WERI-Rb-1 (cell line): ENCODE measurements around the gene TMEM87A.

ENCODE experiments used
- DNase-seq: peaks from one replicate; pipeline ENCODE4 v3.0.0-alpha.2; 2020
- H3K27ac ChIP-seq: fragments of 250-450 bp; sonication (Bioruptor Pico); 2 replicates; pipeline ENCODE4 v1.5.1; 2020; ENCODE audit warnings: mild to moderate bottlenecking, moderate library complexity
- H3K27me3 ChIP-seq: fragments of 250-450 bp; sonication (Bioruptor Pico); 2 replicates; pipeline ENCODE4 v1.5.1; 2021; ENCODE audit warnings: mild to moderate bottlenecking, low read depth, moderate library complexity; ENCODE audit not compliant: insufficient read depth, severe bottlenecking
- H3K36me3 ChIP-seq: fragments of 250-450 bp; sonication (Bioruptor Pico); 2 replicates; pipeline ENCODE4 v1.5.1; 2020; ENCODE audit warnings: mild to moderate bottlenecking, moderate library complexity
- H3K4me3 ChIP-seq: 2 replicates; pipeline ENCODE4 v1.5.1; 2011; ENCODE audit warnings: low read depth, mild to moderate bottlenecking, control low read depth, low read length
- H3K9me3 ChIP-seq: fragments of 250-450 bp; sonication (Bioruptor Pico); 2 replicates; pipeline ENCODE4 v1.5.1; 2021; ENCODE audit warnings: mild to moderate bottlenecking, moderate library complexity; ENCODE audit not compliant: severe bottlenecking
- TF ChIP-seq, protein P1 (sequence below): IDR thresholded peaks from 2 replicates; pipeline ENCODE4 v1.5.1; 2011; ENCODE audit warnings: low read depth, mild to moderate bottlenecking, control low read depth, inconsistent platforms, low read length

Gene TMEM87A

DNA sequence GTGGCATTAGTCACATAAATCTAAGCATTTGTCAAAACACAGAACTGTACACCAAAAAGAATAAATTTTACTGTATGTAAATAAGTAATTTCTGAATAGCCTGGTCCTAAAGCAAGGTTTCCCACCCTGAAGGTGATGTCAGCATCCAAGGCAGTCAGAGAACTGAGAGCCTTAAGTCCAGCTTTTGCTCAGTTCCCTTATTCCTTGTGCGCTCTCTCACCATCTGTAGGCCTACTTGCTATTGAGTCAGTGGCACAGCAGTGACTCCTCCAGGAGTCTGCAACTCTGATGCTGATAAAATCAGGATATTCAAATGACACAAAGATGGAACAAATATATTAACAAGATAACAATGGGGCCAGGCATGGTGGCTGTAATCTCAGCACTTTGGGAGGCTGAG lies 87.4 kb downstream of the TMEM87A start:
- no peak overlapping the region for H3K4me3 ChIP-seq
- peaks cover 54% of the 10 kb centered on the region for H3K36me3 ChIP-seq
- no peak overlapping the region for H3K27ac ChIP-seq
- no peaks in the 10 kb centered on the region for H3K27me3 ChIP-seq
- TF ChIP-seq, protein P1, sequence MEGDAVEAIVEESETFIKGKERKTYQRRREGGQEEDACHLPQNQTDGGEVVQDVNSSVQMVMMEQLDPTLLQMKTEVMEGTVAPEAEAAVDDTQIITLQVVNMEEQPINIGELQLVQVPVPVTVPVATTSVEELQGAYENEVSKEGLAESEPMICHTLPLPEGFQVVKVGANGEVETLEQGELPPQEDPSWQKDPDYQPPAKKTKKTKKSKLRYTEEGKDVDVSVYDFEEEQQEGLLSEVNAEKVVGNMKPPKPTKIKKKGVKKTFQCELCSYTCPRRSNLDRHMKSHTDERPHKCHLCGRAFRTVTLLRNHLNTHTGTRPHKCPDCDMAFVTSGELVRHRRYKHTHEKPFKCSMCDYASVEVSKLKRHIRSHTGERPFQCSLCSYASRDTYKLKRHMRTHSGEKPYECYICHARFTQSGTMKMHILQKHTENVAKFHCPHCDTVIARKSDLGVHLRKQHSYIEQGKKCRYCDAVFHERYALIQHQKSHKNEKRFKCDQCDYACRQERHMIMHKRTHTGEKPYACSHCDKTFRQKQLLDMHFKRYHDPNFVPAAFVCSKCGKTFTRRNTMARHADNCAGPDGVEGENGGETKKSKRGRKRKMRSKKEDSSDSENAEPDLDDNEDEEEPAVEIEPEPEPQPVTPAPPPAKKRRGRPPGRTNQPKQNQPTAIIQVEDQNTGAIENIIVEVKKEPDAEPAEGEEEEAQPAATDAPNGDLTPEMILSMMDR, result no peak
- H3K9me3 ChIP-seq, result no peaks in the 10 kb centered on the region
- no peak for DNase-seq

DNA sequence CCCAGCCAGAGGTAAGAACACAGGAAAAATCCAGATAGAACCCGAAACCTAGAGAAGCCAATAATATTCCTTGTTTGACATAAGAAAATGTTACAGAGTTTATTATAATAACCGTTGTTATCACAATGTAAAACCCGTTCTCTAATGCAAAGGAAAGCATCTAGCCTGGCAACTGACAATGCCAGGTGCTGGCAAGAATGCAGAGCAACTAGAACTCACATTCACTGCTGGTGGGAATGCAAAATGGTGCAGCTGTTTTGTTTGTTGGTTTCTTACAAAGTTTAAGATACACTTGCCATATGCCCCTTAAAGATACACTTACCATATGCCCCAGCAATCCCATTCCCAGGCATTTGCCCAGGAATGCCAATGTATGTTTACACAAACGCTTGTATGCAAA lies 88.5 kb downstream of the TMEM87A start:
- H3K36me3 ChIP-seq, result peaks cover 51% of the 10 kb centered on the region

GRCh38 chr15:42184296-42184695 lies 88.9 kb downstream of the TMEM87A start:
- Histone ChIP-seq H3K27me3 (no peaks in the 10 kb centered on the region), H3K27ac (no peak overlapping the region), H3K36me3 (peaks cover 50% of the 10 kb centered on the region), H3K9me3 (no peaks in the 10 kb centered on the region), H3K4me3 (no peak overlapping the region)
- TF ChIP-seq, protein P1, result no peak
- no peak for DNase-seq

More for the DNA sequence above, 88.5 kb downstream of the TMEM87A start:
- Histone ChIP-seq H3K9me3 (no peaks in the 10 kb centered on the region), H3K27me3 (no peaks in the 10 kb centered on the region), H3K4me3 (no peak overlapping the region), H3K27ac (no peak overlapping the region)
- TF ChIP-seq, protein P1, result no peak
- no peak for DNase-seq

- no peaks in the 10 kb centered on the region for H3K27me3 ChIP-seq
- H3K4me3 ChIP-seq, result no peak overlapping the region
- peaks cover 40% of the 10 kb centered on the region for H3K36me3 ChIP-seq
- no peak for DNase-seq
- H3K27ac ChIP-seq, result no peak overlapping the region
- TF ChIP-seq, protein P1, result no peak
- H3K9me3 ChIP-seq, result no peaks in the 10 kb centered on the region
Measured at GRCh38 chr15:42182961-42183360, 90.3 kb downstream of the TMEM87A start.

DNA sequence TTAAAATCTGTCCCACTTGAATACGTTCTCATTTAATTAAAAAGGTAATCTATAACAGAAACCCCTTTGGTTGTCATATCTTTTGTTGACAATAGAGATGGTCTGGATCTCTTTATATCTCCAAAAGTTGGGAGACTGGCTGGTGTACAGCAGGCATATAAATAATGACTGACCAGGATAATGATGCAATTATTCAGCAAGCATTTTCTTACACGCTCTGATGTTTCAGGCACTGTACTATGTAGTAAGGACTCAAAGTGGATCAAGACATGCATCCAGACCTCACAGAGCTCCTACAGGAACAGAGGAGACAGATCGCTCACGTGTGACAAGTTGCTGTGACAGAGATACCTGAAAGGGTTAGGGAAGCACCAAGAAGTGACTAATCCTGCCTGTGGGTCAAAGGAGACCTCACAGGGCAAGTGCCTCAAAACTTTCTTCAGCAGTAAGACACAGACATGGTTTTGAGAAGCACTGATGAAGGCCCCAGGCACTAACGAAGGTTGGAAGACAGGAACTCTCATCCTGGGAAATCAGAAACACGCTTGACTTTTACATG lies 90.8 kb downstream of the TMEM87A start:
- H3K9me3 ChIP-seq, result no peaks in the 10 kb centered on the region
- no peak overlapping the region for H3K27ac ChIP-seq
- no peak overlapping the region for H3K4me3 ChIP-seq
- no peaks in the 10 kb centered on the region for H3K27me3 ChIP-seq
- no peak for DNase-seq
- H3K36me3 ChIP-seq, result peaks cover 37% of the 10 kb centered on the region
- TF ChIP-seq, protein P1, result no peak

DNA sequence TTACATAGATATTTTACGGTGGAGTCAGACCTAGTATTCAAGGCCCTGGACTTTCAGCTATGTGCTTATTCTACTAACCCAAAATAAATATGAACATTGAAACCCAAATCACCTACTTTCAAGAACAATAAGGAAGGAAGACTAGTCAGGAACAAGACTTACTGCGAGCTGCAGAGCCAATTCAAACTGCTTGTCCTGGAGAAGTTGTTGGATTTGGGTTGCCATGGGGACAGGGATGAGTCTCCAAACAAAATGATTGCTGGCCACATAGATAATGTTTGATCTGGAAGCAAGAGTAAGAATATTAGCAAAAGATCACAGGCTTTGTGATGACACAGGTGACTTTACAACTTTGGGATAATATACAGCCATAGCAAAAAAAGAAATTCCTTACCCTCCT lies 95.2 kb downstream of the TMEM87A start:
- DNase-seq, result no peak
- Histone ChIP-seq H3K27ac (no peak overlapping the region), H3K4me3 (no peak overlapping the region), H3K9me3 (no peaks in the 10 kb centered on the region), H3K27me3 (no peaks in the 10 kb centered on the region), H3K36me3 (peaks cover 31% of the 10 kb centered on the region)
- TF ChIP-seq, protein P1, result no peak
